HG03064 (cell line): ENCODE results near the gene JCAD.
"Not testable (repeated sequence)": the region's sequence is repeated elsewhere in the genome, so short reads cannot be mapped to it uniquely, and the experiment has no call there.

Experiments used
- ATAC-seq: cut with Tn5 transposase; IDR thresholded peaks from one replicate; pipeline ENCODE4 v1.9.1; 2021; ENCODE audit warnings: low read depth; ENCODE audit not compliant: unreplicated experiment

JCAD gene

GRCh38 chr10:30028006-30028737, 31.2 kb downstream of the JCAD start:
- ATAC-seq, result no peak

- ATAC-seq, result peak; percentile 85
Measured at GRCh38 chr10:30027057-30028005, 32.1 kb downstream of the JCAD start.

- no peak for ATAC-seq
Measured at GRCh38 chr10:30026578-30026977, 32.8 kb downstream of the JCAD start.

GRCh38 chr10:30026080-30026479, 33.3 kb downstream of the JCAD start:
- no peak for ATAC-seq

GRCh38 chr10:30025428-30025827, 34.0 kb downstream of the JCAD start:
- ATAC-seq, result not testable (repeated sequence)

- ATAC-seq, result no peak
Measured at GRCh38 chr10:30022590-30022989, 36.8 kb downstream of the JCAD start.

- no peak for ATAC-seq
Measured at GRCh38 chr10:30019468-30019867, 39.9 kb downstream of the JCAD start.

- ATAC-seq, result no peak
Measured at GRCh38 chr10:30018496-30018895, 40.9 kb downstream of the JCAD start.

- no peak for ATAC-seq
Measured at GRCh38 chr10:30017966-30018365, 41.4 kb downstream of the JCAD start.

GRCh38 chr10:30017556-30017955, 41.8 kb downstream of the JCAD start:
- no peak for ATAC-seq

- ATAC-seq, result no peak
Measured at GRCh38 chr10:30014511-30014910, 44.9 kb downstream of the JCAD start.

GRCh38 chr10:30013757-30014156, 45.6 kb downstream of the JCAD start:
- ATAC-seq, result no peak

GRCh38 chr10:30011956-30012647, 47.3 kb downstream of the JCAD start:
- no peak for ATAC-seq

- ATAC-seq, result no peak
Measured at GRCh38 chr10:30011396-30011795, 48.0 kb downstream of the JCAD start.

GRCh38 chr10:30007406-30007805, 52.0 kb downstream of the JCAD start:
- no peak for ATAC-seq

- no peak for ATAC-seq
Measured at GRCh38 chr10:30006410-30006809, 53.0 kb downstream of the JCAD start.

GRCh38 chr10:30005116-30005515, 54.3 kb downstream of the JCAD start:
- not testable (repeated sequence) for ATAC-seq

- no peak for ATAC-seq
Measured at GRCh38 chr10:30002426-30003266, 56.7 kb downstream of the JCAD start.

- ATAC-seq, result no peak
Measured at GRCh38 chr10:30000802-30001571, 58.4 kb downstream of the JCAD start.
